Duodenal mucosa (tissue), 2 donors: ENCODE results near the gene EPS8.
"Not testable (repeated sequence)": the region's sequence is repeated elsewhere in the genome, so short reads cannot be mapped to it uniquely, and the experiment has no call there.

ENCODE experiments used
- H3K27ac ChIP-seq: one replicate; pipeline ENCODE4 v1.7.0; 2013; ENCODE audit warnings: low read depth, low read length
- H3K27me3 ChIP-seq, 2 donors: one replicate each; pipeline ENCODE4 v1.7.0; 2013; ENCODE audit warnings: low read length in 2 of 2, control low read depth in 1 of 2; ENCODE audit not compliant: insufficient read depth in 2 of 2, control insufficient read depth in 1 of 2
- H3K36me3 ChIP-seq, 2 donors: one replicate each; pipeline ENCODE4 v1.7.0; 2013; ENCODE audit warnings: low read length in 2 of 2, control low read depth in 1 of 2; ENCODE audit not compliant: insufficient read depth in 2 of 2, control insufficient read depth in 1 of 2
- H3K4me1 ChIP-seq, 2 donors: one replicate each; pipeline ENCODE4 v1.7.0; 2013; ENCODE audit warnings: low read length in 2 of 2, control low read depth in 1 of 2; ENCODE audit not compliant: insufficient read depth in 2 of 2, control insufficient read depth in 1 of 2
- H3K4me3 ChIP-seq, 2 donors: one replicate each; pipeline ENCODE4 v1.7.0; 2013; ENCODE audit warnings: low read length in 2 of 2, low read depth in 1 of 2
- H3K9ac ChIP-seq, 2 donors: one replicate each; pipeline ENCODE4 v1.7.0; 2013; ENCODE audit warnings: low read length in 2 of 2, low read depth in 1 of 2
- H3K9me3 ChIP-seq, 2 donors: one replicate each; pipeline ENCODE4 v1.7.0; 2013; ENCODE audit warnings: low read length in 2 of 2, control low read depth in 1 of 2; ENCODE audit not compliant: control insufficient read depth in 1 of 2

Gene EPS8

DNA sequence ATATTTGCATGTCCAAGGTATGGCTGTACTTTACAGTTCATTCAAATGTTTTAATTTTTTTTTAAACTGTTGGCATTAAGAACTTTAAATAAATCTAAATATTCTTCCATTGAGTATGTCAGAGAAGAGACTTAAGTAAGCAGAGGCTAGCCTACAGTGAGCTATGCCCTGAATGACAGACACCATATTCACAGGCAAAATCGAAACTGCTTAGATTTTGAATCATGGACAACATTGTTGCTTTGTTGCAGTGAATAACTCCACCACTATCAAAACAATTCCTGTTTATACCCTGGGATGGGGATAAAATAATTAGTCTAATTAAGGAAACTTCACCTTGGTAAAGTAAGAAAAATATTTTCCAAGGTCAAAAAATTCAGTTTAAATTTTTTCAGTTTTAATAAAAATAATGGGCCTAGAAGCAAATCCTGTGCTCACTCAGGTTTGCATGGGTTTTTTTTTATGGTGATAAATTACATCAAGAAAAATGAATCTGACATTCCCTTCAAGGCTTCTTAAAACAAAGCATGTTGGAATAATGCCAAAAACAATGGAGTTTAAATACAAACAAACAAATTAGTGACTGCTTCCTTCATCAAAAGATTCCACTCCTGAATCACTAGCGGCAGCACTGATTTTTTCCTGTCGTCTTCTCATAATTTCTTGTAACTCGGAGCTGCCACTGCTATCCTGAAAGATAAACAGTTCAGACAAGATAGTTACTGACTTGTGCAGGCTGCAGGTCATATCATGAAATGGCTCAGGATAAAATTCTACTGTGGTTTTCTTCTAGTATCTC, 168.2 kb downstream of the EPS8 start:
- Histone ChIP-seq H3K4me1 (no peaks in the 10 kb centered on the region), H3K27ac (no peak overlapping the region), H3K27me3 (no peaks in the 10 kb centered on the region), H3K9me3 (no peaks in the 10 kb centered on the region), H3K36me3 (peaks cover 16 to 36% of the 10 kb centered on the region in 2 donors), H3K9ac (no peak overlapping the region), H3K4me3 (no peak overlapping the region)

DNA sequence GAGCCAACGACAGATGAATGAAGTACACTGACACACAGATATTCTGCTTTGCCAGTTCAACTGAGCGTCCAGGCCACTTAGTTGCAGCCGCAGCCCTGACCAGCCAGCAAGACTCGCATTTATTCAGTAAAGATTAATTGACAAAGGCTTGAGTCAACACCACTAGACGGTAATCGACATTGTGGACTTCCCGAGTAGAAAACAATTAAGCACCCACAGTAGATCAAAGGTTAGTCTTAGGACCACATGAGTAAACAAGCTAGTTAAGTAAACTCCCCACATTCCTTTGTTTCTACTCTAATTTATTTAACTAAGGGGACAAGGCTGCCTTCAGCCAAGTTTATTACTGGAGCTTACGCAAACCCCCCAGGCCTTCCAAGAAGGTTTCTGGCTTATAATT, 172.7 kb downstream of the EPS8 start:
- not testable (repeated sequence) for H3K4me3 ChIP-seq, H3K27me3 ChIP-seq, H3K27ac ChIP-seq, H3K9me3 ChIP-seq, H3K4me1 ChIP-seq, H3K9ac ChIP-seq
- H3K36me3 ChIP-seq = peaks cover 0 to 17% of the 10 kb centered on the region in 2 donors

DNA sequence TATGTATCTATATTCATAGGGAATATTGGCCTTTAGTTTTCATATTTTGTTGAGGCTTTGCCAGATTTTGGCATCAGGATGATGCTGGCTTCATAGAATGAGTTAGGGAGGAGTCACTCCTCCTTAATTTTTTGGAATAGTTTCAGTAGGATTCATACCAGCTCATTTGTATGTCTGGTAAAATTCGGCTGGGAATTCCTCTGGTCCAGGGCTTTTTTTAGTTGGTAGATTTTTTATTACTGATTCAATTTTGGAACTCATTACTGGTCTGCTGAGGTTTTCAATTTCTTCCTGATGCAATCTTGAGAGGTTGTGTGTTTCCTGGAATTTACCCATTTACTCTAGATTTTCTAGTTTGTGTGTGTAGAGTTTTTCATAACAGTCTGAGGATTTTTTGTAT, 175.2 kb downstream of the EPS8 start:
- H3K4me1 ChIP-seq = no peaks in the 10 kb centered on the region
- H3K9ac ChIP-seq = no peak overlapping the region
- peaks cover 0 to 6% of the 10 kb centered on the region in 2 donors for H3K36me3 ChIP-seq
- no peaks in the 10 kb centered on the region for H3K27me3 ChIP-seq
- no peak overlapping the region for H3K27ac ChIP-seq
- no peak overlapping the region for H3K4me3 ChIP-seq
- peaks cover 0 to 6% of the 10 kb centered on the region in 2 donors for H3K9me3 ChIP-seq

- Histone ChIP-seq H3K36me3 (no peaks in the 10 kb centered on the region), H3K27me3 (no peaks in the 10 kb centered on the region), H3K4me1 (no peaks in the 10 kb centered on the region), H3K27ac (no peak overlapping the region), H3K9me3 (peaks cover 0 to 6% of the 10 kb centered on the region in 2 donors), H3K9ac (no peak overlapping the region), H3K4me3 (no peak overlapping the region)
Observed at GRCh38 chr12:15608941-15609340, 180.2 kb downstream of the EPS8 start.

- Histone ChIP-seq H3K36me3 (no peaks in the 10 kb centered on the region), H3K27ac (no peak overlapping the region), H3K9me3 (peaks cover 0 to 6% of the 10 kb centered on the region in 2 donors), H3K27me3 (no peaks in the 10 kb centered on the region), H3K4me1 (no peaks in the 10 kb centered on the region), H3K4me3 (no peak overlapping the region), H3K9ac (no peak overlapping the region)
Observed at GRCh38 chr12:15608406-15608805, 180.8 kb downstream of the EPS8 start.

GRCh38 chr12:15605881-15606590, 183.2 kb downstream of the EPS8 start:
- Histone ChIP-seq H3K27me3 (no peaks in the 10 kb centered on the region), H3K9ac (no peak overlapping the region), H3K4me1 (no peaks in the 10 kb centered on the region)

DNA sequence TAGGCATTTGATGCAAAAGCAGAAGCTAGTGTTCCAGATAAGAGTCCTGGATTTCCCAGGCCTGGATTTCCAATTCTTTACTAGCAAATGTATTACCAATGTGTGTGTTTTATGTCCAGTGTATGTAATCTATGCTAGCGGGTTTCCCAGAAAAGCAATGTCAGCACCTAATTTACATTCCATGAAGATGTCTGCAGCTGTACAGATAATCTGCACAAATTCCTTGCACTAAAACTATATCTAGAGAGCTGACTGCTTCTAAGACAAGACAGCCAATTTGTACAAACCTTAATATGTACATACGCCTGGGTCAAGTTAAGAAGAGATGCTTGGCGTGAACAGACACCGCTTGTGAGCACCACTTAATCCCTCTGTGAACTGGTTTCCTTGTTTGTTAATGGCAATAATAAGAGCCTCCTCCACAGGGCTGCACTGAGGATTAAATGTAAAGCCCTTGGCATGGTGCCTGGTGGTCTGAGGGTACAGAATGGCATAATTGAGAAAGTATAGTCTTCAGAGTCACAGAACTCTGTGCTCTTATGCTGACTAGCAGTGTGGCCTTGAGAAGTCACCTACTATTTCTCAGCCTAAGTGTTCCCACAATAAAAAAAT, 185.6 kb downstream of the EPS8 start:
- Histone ChIP-seq H3K4me3 (no peak overlapping the region), H3K27me3 (no peaks in the 10 kb centered on the region), H3K9ac (no peak overlapping the region), H3K4me1 (no peaks in the 10 kb centered on the region), H3K27ac (no peak overlapping the region), H3K36me3 (no peaks in the 10 kb centered on the region), H3K9me3 (no peaks in the 10 kb centered on the region)

More at GRCh38 chr12:15605881-15606590, 183.2 kb downstream of the EPS8 start:
- Histone ChIP-seq H3K9me3 (no peaks in the 10 kb centered on the region), H3K27ac (no peak overlapping the region), H3K36me3 (no peaks in the 10 kb centered on the region), H3K4me3 (no peak overlapping the region)

DNA sequence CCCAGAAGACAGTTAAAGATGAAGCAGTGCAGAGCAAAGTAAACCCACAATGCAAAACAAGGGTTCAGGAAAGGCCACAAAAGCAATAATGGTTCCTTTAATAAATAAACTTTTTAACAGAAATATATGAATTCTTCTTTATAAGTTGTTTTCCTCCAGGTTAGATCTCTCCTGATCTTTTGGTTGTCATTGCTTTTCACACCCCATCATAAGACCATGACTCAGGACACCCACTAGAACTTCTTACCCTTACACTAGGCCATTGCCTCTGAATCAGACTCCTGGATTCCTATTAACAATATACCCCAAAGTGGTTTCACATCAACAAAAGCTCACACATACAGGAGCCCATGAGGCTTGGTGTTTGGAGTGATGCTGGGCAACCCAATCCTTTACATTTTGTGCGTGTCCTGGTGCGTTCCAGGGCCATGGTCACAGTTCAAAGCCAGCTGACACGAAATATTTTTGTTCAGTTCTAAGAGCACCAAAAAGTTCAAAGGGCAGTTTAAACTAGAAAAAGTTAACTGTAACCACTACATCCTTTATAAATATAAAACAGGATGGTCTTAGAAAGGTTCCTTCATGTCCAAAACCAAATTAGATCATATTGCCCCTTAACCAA, 187.0 kb downstream of the EPS8 start:
- Histone ChIP-seq H3K4me3 (no peak overlapping the region), H3K9ac (no peak overlapping the region), H3K9me3 (no peaks in the 10 kb centered on the region), H3K36me3 (no peaks in the 10 kb centered on the region), H3K27me3 (no peaks in the 10 kb centered on the region), H3K27ac (no peak overlapping the region), H3K4me1 (no peaks in the 10 kb centered on the region)

- Histone ChIP-seq H3K36me3 (no peaks in the 10 kb centered on the region), H3K4me3 (no peak overlapping the region), H3K9me3 (no peaks in the 10 kb centered on the region), H3K27me3 (no peaks in the 10 kb centered on the region), H3K27ac (no peak overlapping the region), H3K9ac (no peak overlapping the region), H3K4me1 (no peaks in the 10 kb centered on the region)
Observed at GRCh38 chr12:15601210-15601800, 187.9 kb downstream of the EPS8 start.
